GM19372 (cell line): ENCODE results near the gene SCN4A.
"Not testable (repeated sequence)": the region's sequence is repeated elsewhere in the genome, so short reads cannot be mapped to it uniquely, and the experiment has no call there.

ENCODE experiments used
- ATAC-seq: cut with Tn5 transposase; IDR thresholded peaks from one replicate; pipeline ENCODE4 v1.9.1; 2021; ENCODE audit warnings: mild to moderate bottlenecking, low read depth, moderate library complexity; ENCODE audit not compliant: unreplicated experiment

Gene SCN4A

GRCh38 chr17:63918789-63919305, 53.9 kb downstream of the SCN4A start, which contains the start of gene GH1:
GH1 (minus strand) TSS chr17:63918839; CDS start chr17:63918776, 63 bp downstream.
- not testable (repeated sequence) for ATAC-seq

GRCh38 chr17:63918305-63918704, 54.4 kb downstream of the SCN4A start:
- ATAC-seq, result no peak

- no peak for ATAC-seq
These were observed 55.1 kb downstream of the SCN4A start for GRCh38 chr17:63917646-63918045.

GRCh38 chr17:63917206-63917605, 55.5 kb downstream of the SCN4A start:
- not testable (repeated sequence) for ATAC-seq

- ATAC-seq, result no peak
These were observed 56.0 kb downstream of the SCN4A start for GRCh38 chr17:63916566-63917185.

- not testable (repeated sequence) for ATAC-seq
These were observed 57.0 kb downstream of the SCN4A start for GRCh38 chr17:63915753-63916152.

GRCh38 chr17:63914471-63914870, 58.2 kb downstream of the SCN4A start:
- no peak for ATAC-seq

GRCh38 chr17:63911657-63912100, 61.0 kb downstream of the SCN4A start:
- ATAC-seq, result no peak

- no peak for ATAC-seq
These were observed 61.6 kb downstream of the SCN4A start, which contains the start of gene CSHL1 for GRCh38 chr17:63911041-63911635. CSHL1 (minus strand) TSS chr17:63911258; CDS start chr17:63911196, 62 bp downstream.

- ATAC-seq, result no peak
These were observed 62.6 kb downstream of the SCN4A start for GRCh38 chr17:63910096-63910495.

GRCh38 chr17:63909586-63909985, 63.1 kb downstream of the SCN4A start:
- ATAC-seq, result not testable (repeated sequence)

- ATAC-seq, result not testable (repeated sequence)
These were observed 65.4 kb downstream of the SCN4A start for GRCh38 chr17:63907161-63907778.

GRCh38 chr17:63904796-63905195, 67.9 kb downstream of the SCN4A start:
- ATAC-seq, result not testable (repeated sequence)

GRCh38 chr17:63903787-63904201, 68.9 kb downstream of the SCN4A start:
- not testable (repeated sequence) for ATAC-seq

- not testable (repeated sequence) for ATAC-seq
These were observed 70.7 kb downstream of the SCN4A start for GRCh38 chr17:63901971-63902370.

- not testable (repeated sequence) for ATAC-seq
These were observed 73.6 kb downstream of the SCN4A start for GRCh38 chr17:63898899-63899798.

GRCh38 chr17:63896524-63897354, 76.0 kb downstream of the SCN4A start, which contains the start of gene CSH1:
CSH1 (minus strand) TSS chr17:63896574; CDS start chr17:63896511, 63 bp downstream.
- not testable (repeated sequence) for ATAC-seq

GRCh38 chr17:63894821-63895220, 77.9 kb downstream of the SCN4A start:
- ATAC-seq, result not testable (repeated sequence)

GRCh38 chr17:63894021-63894420, 78.7 kb downstream of the SCN4A start:
- not testable (repeated sequence) for ATAC-seq
